ENCODE measurements around the gene RAMP1. TPM values are rescaled to one million over a fixed set of nuclear protein-coding genes. Genes with fewer than 3 reads are reported as not detected.
A peak's percentile ranks its signal among the peaks of the same experiment; 100 is the strongest.

RAMP1 gene
- total RNA-seq, 1 donor from 2014 or later = 9.1 TPM

DNA sequence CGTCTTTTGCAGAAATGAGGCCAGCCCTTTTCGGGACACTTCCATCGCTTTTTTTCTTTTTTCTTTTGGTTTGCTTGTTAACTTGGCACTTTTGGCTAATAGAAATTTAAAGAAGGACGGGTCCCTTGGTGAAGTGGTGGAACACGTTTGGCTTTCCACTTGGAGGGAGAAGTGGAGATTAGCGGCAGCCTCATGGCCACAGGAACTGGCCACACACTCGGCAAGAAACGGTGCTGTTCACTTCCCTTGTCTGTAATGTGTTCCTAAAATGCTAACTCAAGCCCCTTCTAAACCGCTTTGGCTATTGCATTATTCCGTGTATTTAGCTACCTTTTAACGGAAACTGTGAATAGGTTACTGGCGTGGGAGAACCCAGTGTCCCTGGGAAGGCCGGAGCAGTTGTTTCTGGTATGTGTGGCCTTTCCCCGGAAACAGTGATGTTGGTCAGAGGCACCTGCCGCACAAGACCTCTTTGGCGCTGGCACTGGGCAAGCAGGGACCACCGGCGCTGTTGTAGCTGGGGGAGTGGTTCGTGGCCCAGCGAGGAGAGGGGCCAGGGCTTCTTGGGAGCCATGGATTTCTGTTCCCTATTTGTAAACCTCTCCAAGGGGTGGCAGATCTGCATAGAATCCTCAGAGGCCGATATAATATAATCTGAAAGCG is 981 bp downstream of the RAMP1 start:
- peak overlapping the region; percentile 47 for H3K4me3 ChIP-seq (ENCODE audit: insufficient read depth, low read depth, low read length)
- H3K27me3 ChIP-seq (ENCODE audit: insufficient read depth, low read length) = peaks cover 4% of the 10 kb centered on the region
- no peak for FAIRE-seq
- Mint-ChIP-seq H3K4me1 (ENCODE audit: low read depth, unreplicated experiment) (peaks cover 26% of the 10 kb centered on the region), H3K27me3 (ENCODE audit: low read depth, unreplicated experiment) (peaks cover 27% of the 10 kb centered on the region), H3K27ac (ENCODE audit: unreplicated experiment) (no peak overlapping the region), H3K4me3 (ENCODE audit: unreplicated experiment) (peak overlapping the region; percentile 74), H3K36me3 (ENCODE audit: low read depth, unreplicated experiment) (no peaks in the 10 kb centered on the region), H3K9me3 (ENCODE audit: unreplicated experiment) (no peaks in the 10 kb centered on the region)
- TF ChIP-seq, protein P1, sequence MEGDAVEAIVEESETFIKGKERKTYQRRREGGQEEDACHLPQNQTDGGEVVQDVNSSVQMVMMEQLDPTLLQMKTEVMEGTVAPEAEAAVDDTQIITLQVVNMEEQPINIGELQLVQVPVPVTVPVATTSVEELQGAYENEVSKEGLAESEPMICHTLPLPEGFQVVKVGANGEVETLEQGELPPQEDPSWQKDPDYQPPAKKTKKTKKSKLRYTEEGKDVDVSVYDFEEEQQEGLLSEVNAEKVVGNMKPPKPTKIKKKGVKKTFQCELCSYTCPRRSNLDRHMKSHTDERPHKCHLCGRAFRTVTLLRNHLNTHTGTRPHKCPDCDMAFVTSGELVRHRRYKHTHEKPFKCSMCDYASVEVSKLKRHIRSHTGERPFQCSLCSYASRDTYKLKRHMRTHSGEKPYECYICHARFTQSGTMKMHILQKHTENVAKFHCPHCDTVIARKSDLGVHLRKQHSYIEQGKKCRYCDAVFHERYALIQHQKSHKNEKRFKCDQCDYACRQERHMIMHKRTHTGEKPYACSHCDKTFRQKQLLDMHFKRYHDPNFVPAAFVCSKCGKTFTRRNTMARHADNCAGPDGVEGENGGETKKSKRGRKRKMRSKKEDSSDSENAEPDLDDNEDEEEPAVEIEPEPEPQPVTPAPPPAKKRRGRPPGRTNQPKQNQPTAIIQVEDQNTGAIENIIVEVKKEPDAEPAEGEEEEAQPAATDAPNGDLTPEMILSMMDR (IDR thresholded peaks at IDR 0.05; ENCODE audit: insufficient read depth, low read depth, low read length) = no peak
- no peak for TF ChIP-seq EZH2 (IDR thresholded peaks at IDR 0.05; ENCODE audit: insufficient read depth, low read length)
- DNase-seq (ENCODE audit: low read depth) = no peak
- peak overlapping the region; percentile 6 for H3K9ac ChIP-seq (ENCODE audit: low read length)
- H2AFZ ChIP-seq (ENCODE audit: low read depth, low read length) = peak overlapping the region; percentile 72
- no peaks in the 10 kb centered on the region for H3K36me3 ChIP-seq (ENCODE audit: insufficient read depth, low read length)
- no peaks in the 10 kb centered on the region for H3K79me2 ChIP-seq (ENCODE audit: insufficient read depth, low read length)
- no peaks in the 10 kb centered on the region for H3K9me3 ChIP-seq (ENCODE audit: insufficient read depth, low read depth, low read length)
- peaks cover 21% of the 10 kb centered on the region for H3K4me1 ChIP-seq (ENCODE audit: insufficient read depth, low read length)
- no peaks in the 10 kb centered on the region for H4K20me1 ChIP-seq (ENCODE audit: insufficient read depth, low read length)
- no peak overlapping the region for H3K27ac ChIP-seq (ENCODE audit: low read depth, low read length)
- peak overlapping the region; percentile 87 for H3K4me2 ChIP-seq (ENCODE audit: low read length)

DNA sequence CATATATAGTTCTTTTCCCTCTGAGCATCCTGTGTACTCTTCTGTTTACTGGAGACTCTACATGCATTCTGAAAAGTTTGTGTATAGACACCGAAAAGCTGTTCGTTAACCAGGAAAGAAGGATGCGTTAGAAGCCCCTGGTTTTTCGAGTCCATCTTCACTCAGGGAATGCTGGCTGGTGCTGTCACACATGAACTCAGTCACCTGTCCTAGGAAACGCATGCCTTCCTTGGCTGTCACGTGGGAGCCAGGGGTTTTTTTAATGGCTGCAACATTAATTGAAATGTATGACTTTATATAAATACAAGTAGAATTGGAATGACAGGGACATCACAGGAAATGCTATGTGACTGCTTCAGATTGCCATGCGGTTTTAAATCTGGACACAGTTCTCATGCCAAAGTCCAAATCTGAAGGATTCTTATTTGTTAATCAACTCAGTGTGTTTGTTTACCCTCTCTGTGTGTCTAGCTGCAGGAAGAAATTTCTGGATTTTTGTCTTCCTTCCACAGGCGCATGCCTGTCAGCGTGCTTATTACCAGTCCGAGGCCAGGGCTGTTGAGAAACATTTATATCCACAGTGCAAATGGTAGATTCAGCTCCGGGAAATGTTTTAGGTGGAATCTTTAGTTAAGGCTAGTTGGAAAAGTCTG is 2.6 kb downstream of the RAMP1 start:
- no peak overlapping the region for H3K9ac ChIP-seq (ENCODE audit: low read length)
- no peak for DNase-seq (ENCODE audit: low read depth)
- Mint-ChIP-seq H3K36me3 (ENCODE audit: low read depth, unreplicated experiment) (no peaks in the 10 kb centered on the region), H3K27me3 (ENCODE audit: low read depth, unreplicated experiment) (peaks cover 15% of the 10 kb centered on the region), H3K9me3 (ENCODE audit: unreplicated experiment) (no peaks in the 10 kb centered on the region), H3K4me1 (ENCODE audit: low read depth, unreplicated experiment) (peaks cover 38% of the 10 kb centered on the region), H3K4me3 (ENCODE audit: unreplicated experiment) (no peak overlapping the region), H3K27ac (ENCODE audit: unreplicated experiment) (no peak overlapping the region)
- H3K9me3 ChIP-seq (ENCODE audit: insufficient read depth, low read depth, low read length) = no peaks in the 10 kb centered on the region
- no peaks in the 10 kb centered on the region for H3K36me3 ChIP-seq (ENCODE audit: insufficient read depth, low read length)
- no peak for TF ChIP-seq EZH2 (IDR thresholded peaks at IDR 0.05; ENCODE audit: insufficient read depth, low read length)
- TF ChIP-seq, protein P1 (IDR thresholded peaks at IDR 0.05; ENCODE audit: insufficient read depth, low read depth, low read length) = no peak
- no peaks in the 10 kb centered on the region for H3K79me2 ChIP-seq (ENCODE audit: insufficient read depth, low read length)
- H3K4me3 ChIP-seq (ENCODE audit: insufficient read depth, low read depth, low read length) = no peak overlapping the region
- peaks cover 4% of the 10 kb centered on the region for H3K27me3 ChIP-seq (ENCODE audit: insufficient read depth, low read length)
- no peak overlapping the region for H2AFZ ChIP-seq (ENCODE audit: low read depth, low read length)
- peaks cover 36% of the 10 kb centered on the region for H3K4me1 ChIP-seq (ENCODE audit: insufficient read depth, low read length)
- H4K20me1 ChIP-seq (ENCODE audit: insufficient read depth, low read length) = no peaks in the 10 kb centered on the region
- H3K27ac ChIP-seq (ENCODE audit: low read depth, low read length) = no peak overlapping the region
- H3K4me2 ChIP-seq (ENCODE audit: low read length) = no peak overlapping the region
- FAIRE-seq = no peak

DNA sequence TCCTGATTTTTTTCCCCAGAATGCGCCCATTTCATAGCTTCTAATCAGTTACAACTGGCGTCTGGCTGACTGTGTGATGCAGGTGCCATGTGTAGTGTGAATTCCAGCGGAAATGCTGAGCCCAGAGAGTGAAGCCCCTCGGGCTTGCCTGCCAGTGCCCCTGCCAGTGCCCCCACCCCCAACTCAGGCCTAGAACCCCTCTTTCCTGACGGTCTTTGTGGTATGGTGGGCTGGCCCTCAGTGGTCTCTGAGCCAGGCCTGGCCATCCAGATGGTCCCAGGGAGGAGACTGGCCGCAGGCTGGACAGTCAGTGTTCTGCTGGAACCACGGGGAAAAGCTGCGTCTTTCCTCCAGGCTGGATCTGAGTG is 3.1 kb downstream of the RAMP1 start:
- Histone ChIP-seq H3K4me3 (ENCODE audit: insufficient read depth, low read depth, low read length) (no peak overlapping the region), H3K36me3 (ENCODE audit: insufficient read depth, low read length) (no peaks in the 10 kb centered on the region), H4K20me1 (ENCODE audit: insufficient read depth, low read length) (no peaks in the 10 kb centered on the region), H3K4me2 (ENCODE audit: low read length) (no peak overlapping the region), H3K27ac (ENCODE audit: low read depth, low read length) (no peak overlapping the region), H3K27me3 (ENCODE audit: insufficient read depth, low read length) (no peaks in the 10 kb centered on the region), H3K9me3 (ENCODE audit: insufficient read depth, low read depth, low read length) (no peaks in the 10 kb centered on the region), H3K79me2 (ENCODE audit: insufficient read depth, low read length) (peaks cover 2% of the 10 kb centered on the region), H3K9ac (ENCODE audit: low read length) (no peak overlapping the region), H2AFZ (ENCODE audit: low read depth, low read length) (no peak overlapping the region), H3K4me1 (ENCODE audit: insufficient read depth, low read length) (peaks cover 36% of the 10 kb centered on the region)
- H3K9me3 Mint-ChIP-seq (ENCODE audit: unreplicated experiment) = no peaks in the 10 kb centered on the region
- H3K27ac Mint-ChIP-seq (ENCODE audit: unreplicated experiment) = no peak overlapping the region
- no peak for TF ChIP-seq EZH2 (IDR thresholded peaks at IDR 0.05; ENCODE audit: insufficient read depth, low read length)
- TF ChIP-seq, protein P1 (IDR thresholded peaks at IDR 0.05; ENCODE audit: insufficient read depth, low read depth, low read length) = no peak
- no peak overlapping the region for H3K4me3 Mint-ChIP-seq (ENCODE audit: unreplicated experiment)
- H3K36me3 Mint-ChIP-seq (ENCODE audit: low read depth, unreplicated experiment) = no peaks in the 10 kb centered on the region
- DNase-seq (ENCODE audit: low read depth) (no peak), FAIRE-seq (no peak)
- H3K27me3 Mint-ChIP-seq (ENCODE audit: low read depth, unreplicated experiment) = peaks cover 11% of the 10 kb centered on the region
- peaks cover 41% of the 10 kb centered on the region for H3K4me1 Mint-ChIP-seq (ENCODE audit: low read depth, unreplicated experiment)
